ENCODE results near the gene RUSF1.
"Not testable (repeated sequence)": the region's sequence is repeated elsewhere in the genome, so short reads cannot be mapped to it uniquely, and the experiment has no call there.

Gene RUSF1

GRCh38 chr16:31445931-31446330 is 62.3 kb downstream of the RUSF1 start:
- DNase-seq = not testable (repeated sequence)

GRCh38 chr16:31441956-31442355 is 66.2 kb downstream of the RUSF1 start:
- DNase-seq = no peak

GRCh38 chr16:31440516-31441184 is 67.5 kb downstream of the RUSF1 start:
- DNase-seq = no peak

- no peak for DNase-seq
These were observed 68.7 kb downstream of the RUSF1 start for GRCh38 chr16:31439519-31439918.

Data from activated T-cell treated with anti-CD3 and anti-CD28 coated beads for 4 hours (primary cell).